DMS114 treated with DMSO at 0.1 percent for 48 hours (cell line): ENCODE measurements around the gene MARK4.
"Not testable (repeated sequence)": the region's sequence is repeated elsewhere in the genome, so short reads cannot be mapped to it uniquely, and the experiment has no call there.

ENCODE experiments used
- DNase-seq: peaks from one replicate; lab custom pipeline; 2025; ENCODE audit not compliant: unreplicated experiment; lab: John Stamatoyannopoulos, UW

The MARK4 gene

DNA sequence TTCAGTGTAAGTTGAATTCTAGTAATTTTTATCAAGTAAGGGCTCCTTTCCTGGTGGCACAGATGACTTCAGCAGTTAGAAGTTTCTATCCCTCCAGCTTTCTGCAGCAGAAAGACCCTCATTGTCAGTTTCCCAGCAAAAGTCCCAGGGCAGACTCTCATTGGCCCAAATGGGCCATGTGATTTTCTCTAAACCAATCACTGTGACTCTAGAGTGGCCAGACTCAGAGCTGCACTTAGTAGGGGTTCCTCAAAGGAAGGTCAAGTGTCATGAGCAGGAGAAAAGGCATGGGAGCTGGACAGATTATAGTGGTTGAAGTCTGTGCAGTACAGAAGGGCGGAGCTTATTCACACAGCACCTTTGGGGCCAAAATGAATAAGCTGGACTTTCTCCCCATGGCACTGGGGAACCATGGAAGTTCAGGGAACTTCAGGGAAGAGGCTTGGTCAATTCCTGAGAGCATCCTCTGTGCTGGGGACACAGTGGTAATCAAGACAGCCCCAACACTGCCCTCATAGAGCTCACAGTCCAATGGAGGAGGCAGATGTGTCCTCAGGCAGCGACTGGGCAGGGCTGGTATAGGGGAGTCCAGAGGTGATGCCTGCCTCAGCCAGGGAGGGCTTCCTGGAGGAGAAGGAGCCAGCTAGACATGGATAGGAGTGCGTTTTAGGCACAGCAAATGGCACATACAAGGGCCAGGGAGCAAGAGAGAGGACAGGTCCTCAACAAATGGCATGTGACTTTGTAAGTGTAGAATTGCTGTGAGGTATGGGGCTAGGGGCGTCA, 53.3 kb downstream of the MARK4 start:
- DNase-seq, result no peak

DNA sequence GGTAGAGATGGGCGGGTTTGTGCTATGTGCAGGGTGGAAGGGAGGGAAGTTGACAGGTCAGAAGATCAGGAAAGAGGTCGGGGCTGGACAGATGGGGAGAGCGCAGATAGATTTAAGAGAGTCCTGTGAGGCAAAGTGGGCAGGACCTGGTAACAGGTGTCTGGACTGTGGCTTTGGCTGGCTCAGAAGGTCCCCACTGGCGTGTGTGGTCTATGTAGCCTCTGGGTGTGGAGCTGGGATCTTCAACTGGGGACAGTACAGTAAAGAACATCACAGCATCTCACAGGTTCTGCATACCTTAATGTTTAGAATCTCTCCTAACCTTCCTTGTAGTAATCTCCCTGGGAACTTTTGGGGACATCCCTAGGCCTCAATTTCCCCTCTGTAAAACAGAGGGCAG, 53.9 kb downstream of the MARK4 start:
- no peak for DNase-seq

DNA sequence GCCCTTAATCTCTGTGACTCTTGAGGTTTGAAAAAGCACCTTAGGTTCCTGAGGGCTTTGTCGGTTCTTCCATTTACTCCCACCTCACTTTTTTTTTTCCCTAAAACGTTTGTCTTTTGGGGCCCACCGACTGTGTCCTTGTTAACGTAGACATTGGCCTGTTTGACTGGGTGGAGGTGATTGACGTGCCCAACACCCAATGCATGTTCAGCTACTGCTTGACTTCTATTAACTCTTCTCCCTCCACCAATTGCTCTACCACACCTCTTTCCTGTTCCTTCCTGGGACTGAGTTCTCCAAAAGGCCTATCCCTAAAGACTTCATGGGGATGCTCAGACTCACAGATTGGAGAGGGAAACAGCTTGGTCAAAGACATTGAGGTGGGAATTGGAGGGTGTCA, 54.4 kb downstream of the MARK4 start:
- DNase-seq, result no peak

DNA sequence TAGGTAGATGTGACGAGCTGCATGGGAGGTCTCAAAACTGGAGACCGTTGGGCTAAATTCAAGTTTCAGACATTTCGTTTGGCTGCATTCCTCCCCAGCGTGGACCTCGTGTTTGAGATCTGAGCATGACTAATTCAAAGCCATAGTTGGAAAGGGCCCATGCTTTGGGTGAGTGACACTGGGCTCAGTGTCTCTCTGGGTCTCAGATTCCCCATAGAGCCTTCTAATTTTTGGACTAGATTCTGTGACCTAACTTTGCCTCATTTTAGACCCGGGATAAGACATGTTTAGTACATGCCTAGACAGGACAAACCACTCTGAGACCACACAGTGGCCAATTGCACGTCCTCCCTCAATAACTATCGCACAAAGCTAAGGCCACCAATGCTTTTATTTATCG, 55.0 kb downstream of the MARK4 start:
- no peak for DNase-seq

DNA sequence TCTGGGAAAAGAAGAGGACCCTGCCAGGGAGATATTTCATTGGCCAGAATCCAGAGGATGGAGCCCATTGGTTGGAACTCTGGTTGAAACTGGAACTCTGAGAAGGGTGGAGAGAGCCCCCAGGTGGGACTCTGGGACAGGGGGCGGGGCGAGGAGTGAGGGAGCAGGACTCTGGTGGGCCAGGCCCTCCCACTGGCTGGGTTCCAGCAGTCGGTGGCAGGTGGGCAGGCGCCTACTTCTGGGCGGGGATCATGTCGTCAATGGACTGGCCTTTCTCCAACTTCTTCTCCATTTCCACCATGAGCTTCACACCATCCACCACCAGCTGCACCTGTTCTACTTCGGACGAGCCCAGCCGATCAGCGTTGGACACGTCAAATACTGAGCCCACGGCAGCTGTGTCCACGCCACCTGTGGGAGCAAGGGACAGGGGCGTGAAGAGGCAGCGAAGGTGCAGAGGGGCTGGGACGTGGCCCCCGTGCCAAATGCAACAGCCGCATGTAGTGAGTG, 55.5 kb downstream of the MARK4 start:
- no peak for DNase-seq

- DNase-seq, result no peak
These were observed 56.3 kb downstream of the MARK4 start for GRCh38 chr19:45307361-45307760.

DNA sequence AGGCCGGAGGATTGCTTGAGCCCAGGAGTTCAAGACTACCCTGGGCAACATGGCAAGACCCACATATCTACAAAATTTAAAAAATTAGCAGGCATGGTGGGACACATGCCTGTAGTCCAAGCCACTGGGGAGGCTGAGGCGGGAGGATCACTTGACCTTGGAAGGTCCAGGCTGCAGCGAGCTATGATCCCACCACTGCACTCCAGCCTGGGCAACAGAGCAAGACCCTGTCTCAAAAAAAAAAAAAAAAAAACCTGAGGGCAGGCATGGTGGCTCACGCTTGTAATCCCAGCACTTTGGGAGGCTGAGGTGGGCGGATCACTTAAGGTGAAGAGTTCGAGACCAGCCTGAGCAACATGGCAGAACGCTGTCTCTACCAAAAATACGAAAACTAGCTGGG, 58.3 kb downstream of the MARK4 start:
- not testable (repeated sequence) for DNase-seq

DNA sequence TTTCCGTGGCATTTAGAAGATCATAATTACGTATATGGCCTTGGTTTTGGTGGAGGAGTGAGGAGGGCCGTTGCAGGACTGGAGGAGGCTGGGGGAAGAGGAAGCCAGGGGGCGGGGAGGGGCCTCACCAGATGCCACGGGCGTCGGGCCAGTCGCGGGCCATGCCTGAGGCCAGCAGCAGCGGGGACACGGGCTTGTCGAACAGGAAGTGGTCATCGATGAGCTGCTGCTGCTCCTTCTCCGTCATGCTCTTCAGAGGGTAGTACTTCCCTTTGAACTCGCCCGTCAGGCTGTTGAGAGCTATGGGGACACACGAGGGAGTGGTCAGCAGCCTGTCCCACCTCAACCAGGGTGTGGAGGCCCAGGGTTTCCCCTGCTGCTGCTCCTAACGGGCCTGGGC, 60.5 kb downstream of the MARK4 start:
- DNase-seq, result no peak

DNA sequence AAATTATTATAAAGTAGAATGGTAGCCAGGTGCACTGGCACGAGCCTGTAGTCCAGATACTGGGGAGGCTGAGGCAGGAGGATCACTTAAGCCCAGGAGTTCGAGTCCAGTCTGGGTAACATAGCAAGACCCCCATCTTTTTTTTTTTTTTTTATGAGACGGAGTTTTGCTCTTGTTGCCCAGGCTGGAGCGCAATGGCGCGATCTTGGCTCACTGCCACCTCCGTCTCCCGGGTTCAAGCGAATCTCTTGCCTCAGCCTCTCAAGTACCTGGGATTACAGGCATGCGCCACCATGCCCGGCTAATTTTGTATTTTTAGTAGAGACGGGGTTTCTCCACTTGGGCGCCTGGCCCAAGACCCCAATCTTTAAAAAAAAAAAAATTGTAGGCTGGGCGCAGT, 61.2 kb downstream of the MARK4 start:
- not testable (repeated sequence) for DNase-seq

- DNase-seq, result no peak
These were observed 63.7 kb downstream of the MARK4 start for GRCh38 chr19:45314708-45315245.

DNA sequence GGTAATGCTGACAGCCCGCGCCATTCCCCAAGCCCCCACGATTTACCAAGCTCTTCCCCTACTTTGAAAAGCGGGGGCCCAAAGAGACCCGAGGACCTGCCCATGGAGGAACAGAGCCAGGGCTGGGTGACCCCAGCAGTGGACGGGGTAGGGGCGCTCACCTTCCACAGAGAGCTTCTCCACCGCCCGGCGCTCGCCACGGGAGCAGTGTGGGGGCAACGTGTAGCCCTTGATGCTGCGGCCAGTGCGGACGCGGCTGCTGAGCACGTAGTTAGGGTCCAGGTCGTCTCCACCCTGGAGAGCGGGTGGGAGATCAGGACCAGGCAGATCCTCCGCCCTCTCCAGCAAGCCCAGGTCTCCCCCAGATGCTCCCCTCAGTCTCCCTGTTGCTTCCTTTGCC, 64.2 kb downstream of the MARK4 start:
- DNase-seq, result no peak

GRCh38 chr19:45320997-45321775, 70.1 kb downstream of the MARK4 start:
- no peak for DNase-seq

DNA sequence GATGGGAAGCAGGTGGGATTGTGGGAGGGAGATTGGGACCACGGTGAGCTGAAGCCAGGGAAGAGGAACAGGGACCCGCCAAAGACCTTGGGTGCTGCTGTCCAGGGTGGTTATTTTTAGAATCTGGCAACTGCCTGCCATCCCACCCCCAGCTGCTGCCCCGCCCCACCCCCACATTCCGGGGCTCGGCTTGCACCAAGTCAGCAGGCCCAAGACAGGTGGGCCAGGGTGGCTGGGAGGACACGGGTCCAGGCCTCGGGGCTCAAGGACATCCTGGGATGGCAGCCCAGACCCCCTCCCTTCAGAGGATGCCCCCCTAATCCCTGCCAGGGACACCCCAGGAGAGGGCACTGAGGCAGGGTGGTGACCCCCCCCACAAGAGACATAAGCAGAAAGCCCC, 70.8 kb downstream of the MARK4 start:
- DNase-seq, result no peak

- no peak for DNase-seq
These were observed 71.2 kb downstream of the MARK4 start for GRCh38 chr19:45322311-45322710.

DNA sequence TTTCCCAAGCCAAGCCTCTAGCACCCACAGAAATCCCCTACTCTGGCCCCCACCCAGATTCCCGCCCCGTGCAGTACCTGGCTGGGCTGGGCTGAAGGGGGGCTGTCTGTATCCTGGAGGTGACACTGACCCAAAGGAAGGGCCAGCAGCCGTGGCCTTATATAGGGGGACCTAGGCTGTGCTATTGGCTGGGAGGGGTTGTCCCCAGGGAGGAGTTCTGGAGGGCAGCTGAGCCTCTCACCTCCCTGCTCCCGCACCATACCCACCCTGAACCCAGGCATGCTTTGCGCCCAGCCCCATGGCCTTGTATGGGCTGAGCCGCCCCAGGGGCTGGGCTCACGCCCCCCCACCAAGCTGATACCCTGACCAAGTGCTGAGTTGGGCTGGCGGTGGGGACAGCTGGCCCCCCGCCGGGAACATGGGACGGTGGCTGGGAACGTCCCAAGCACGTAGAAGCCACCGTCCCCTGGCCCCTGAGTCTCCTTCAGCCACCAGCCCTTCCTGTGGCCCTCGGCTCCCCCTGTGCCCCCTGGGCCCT, 71.7 kb downstream of the MARK4 start, which contains the start of gene CKM:
Gene CKM (minus strand): TSS at position 132 of the 538 bp plus-strand sequence. CDS start 3,162 bp downstream, outside the sequence.
- DNase-seq, result no peak

DNA sequence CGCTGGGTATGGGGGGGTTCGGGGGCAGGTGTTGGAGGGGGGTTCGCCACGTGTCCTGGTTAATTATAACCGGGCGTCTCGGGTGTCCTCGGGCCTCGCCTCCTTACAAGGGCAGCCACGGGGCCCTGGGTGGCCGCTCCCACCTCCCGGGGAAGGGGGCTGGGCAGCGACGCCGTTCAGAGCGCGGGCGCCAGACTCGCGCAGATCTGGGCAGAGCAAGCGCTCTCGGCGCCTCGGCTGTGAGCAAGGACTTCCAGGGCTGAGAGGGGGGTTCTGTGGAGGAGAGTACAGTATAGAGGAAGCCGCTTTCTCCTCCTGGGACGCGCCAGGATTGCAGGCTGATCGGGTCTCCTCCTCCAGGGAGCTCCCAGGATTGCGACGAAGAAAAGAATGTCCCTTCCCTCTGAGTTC, 72.6 kb downstream of the MARK4 start:
- no peak for DNase-seq

GRCh38 chr19:45324349-45324907, 73.4 kb downstream of the MARK4 start:
- DNase-seq, result no peak

DNA sequence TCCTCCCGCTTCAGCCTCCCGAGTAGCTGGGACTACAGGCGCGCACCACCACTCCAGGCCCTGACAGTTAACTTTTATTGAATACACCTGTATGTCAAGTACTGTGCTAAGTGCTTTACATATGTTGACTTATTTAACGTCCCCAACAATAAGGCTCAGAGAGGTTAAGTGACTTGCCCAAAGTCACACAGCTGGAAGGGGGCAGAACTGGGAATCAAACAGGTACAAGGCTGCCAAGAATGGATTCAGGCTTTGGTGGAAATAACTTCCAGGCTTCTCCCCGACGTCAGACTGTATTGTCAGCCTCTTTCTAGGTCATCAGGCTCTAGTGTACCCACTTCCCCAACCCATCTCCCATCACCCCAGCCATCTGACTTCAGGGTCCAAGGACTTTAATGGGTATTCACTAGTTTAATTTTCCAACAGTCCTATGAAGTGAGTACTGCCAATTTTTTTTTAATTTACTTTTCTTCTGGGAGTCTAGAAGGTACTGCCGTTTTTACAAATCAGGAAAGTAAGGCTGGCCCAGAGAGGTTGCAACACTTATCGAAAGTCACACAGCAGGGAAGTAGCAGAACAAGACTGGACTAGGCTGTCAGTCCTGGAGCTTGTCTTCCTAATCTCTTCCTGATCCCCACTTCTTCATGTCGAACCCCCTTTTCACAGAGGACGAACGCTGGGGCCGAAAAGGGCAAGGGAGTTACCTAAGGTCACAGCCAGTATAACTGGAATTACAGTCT, 76.5 kb downstream of the MARK4 start:
- DNase-seq, result no peak

DNA sequence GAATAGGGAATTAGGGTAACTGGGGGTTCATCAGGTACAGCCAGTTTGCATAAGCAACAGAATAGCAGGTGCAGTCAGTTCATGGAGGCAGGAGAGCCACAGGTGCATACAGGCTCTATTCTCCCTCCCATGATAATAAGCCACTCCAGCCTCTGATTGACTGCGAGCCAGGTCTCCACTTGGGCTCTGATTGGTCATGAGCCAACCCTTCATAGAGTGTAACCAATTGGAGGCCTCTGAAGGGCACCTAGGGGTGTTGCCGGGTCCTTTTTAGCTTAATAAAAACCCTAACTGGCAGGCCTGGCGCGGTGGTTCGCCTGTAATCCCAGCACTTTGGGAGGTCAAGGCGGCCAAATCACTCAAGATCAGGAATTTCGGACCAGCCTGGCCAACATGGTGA, 80.3 kb downstream of the MARK4 start:
- no peak for DNase-seq

DNA sequence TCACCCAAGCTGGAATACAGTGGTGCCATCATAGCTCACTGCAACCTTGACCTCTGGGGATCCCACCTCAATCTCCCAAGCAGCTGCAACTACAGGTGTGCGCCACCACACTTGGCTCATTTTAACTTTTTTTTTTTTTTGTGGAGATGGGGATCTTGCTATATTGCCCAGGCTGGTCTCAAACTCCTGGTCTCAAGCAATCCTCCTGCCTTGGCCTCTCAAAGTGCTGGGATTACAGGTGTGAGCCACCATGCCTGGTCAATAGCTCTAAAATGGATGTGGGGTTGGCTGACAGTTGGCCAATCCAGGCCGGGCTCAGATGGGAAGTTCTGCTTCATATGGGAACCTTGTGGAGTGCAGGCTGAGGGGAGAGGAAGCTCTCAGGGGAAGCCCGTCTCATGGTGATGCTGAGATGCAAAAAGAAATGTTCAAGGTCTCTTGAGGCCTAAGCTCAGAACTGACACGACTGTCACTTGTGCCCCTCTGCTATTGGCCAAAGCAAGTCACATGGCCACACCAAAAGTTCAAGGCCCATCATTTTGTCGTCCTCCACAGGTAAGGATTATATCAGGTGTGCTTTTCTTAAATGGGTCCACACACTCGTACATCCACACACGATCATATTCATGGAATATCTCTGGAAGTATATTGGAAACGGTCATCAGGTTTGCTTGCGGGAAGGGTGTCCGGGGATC, 82.7 kb downstream of the MARK4 start:
- DNase-seq, result no peak
